ENCODE results near the gene TAS2R1.

Gene TAS2R1

DNA sequence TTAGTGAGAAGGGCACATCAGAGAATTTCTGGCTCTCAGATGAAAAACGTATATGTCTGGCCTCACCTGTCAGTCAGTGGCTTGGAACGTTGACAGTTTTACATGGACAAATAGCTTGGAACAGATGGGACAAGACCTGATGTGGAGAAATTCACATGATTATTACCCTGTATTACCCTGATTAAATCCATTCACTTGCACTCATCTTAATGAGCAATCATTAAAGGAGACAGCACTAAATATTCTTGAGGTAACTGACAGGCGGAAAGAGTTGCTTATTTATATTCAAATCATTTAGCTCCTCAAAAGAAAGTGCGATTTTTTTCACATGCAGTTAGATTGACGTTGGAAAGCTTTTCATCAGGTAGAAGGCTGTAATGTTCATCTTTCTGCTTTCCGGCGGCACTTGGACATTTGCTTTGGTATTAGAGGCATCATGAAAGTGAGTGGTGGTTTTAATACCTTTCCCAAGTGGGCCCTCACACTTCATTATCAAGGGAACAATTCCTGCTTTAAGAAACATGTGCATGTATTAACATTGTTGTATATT, 11.7 kb upstream of the TAS2R1 start:
- no peaks in the 10 kb centered on the region for H3K4me1 Mint-ChIP-seq
- H3K9me3 Mint-ChIP-seq, result peaks cover 8% of the 10 kb centered on the region
- DNase-seq (ENCODE audit: low spot score in 2 of 2), result no peak
- no peak overlapping the region for H3K27ac Mint-ChIP-seq
- ATAC-seq (ENCODE audit: low read depth), result no peak
- H3K4me3 Mint-ChIP-seq, result no peak overlapping the region
- no peaks in the 10 kb centered on the region for H3K27me3 Mint-ChIP-seq
- H3K36me3 Mint-ChIP-seq, result no peaks in the 10 kb centered on the region

GRCh38 chr5:9632495-9632894, 2.3 kb upstream of the TAS2R1 start:
- peaks cover 19% of the 10 kb centered on the region for H3K9me3 Mint-ChIP-seq
- H3K36me3 Mint-ChIP-seq, result no peaks in the 10 kb centered on the region
- no peaks in the 10 kb centered on the region for H3K4me1 Mint-ChIP-seq
- H3K27me3 Mint-ChIP-seq, result no peaks in the 10 kb centered on the region
- DNase-seq (ENCODE audit: low spot score in 2 of 2) (no peak), ATAC-seq (ENCODE audit: low read depth) (no peak)
- H3K27ac Mint-ChIP-seq, result no peak overlapping the region
- no peak overlapping the region for H3K4me3 Mint-ChIP-seq

DNA sequence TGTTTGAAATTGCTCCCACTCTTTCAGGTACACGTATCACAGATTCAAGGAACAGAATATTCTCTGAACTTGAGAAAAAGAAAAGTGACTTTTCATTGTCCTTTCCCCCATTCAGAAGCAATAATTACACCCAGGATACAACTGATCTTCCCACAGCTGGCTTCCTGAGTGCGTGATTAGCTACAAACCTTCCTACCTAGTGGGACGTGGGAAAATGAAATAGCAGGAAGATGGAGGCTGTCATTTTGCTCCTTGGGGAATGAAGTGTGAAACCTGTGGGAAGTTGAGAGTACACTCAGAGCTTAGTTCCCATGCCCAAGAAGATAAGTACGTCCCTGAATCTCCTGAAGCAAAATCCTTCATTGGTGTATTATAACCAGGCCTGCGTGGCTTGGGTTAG, 2.6 kb downstream of the TAS2R1 start:
- Mint-ChIP-seq H3K9me3 (peaks cover 5% of the 10 kb centered on the region), H3K27me3 (no peaks in the 10 kb centered on the region), H3K4me3 (no peak overlapping the region), H3K27ac (no peak overlapping the region), H3K36me3 (no peaks in the 10 kb centered on the region), H3K4me1 (no peaks in the 10 kb centered on the region)
- no peak for ATAC-seq (ENCODE audit: low read depth)
- DNase-seq (ENCODE audit: low spot score in 2 of 2), result no peak

DNA sequence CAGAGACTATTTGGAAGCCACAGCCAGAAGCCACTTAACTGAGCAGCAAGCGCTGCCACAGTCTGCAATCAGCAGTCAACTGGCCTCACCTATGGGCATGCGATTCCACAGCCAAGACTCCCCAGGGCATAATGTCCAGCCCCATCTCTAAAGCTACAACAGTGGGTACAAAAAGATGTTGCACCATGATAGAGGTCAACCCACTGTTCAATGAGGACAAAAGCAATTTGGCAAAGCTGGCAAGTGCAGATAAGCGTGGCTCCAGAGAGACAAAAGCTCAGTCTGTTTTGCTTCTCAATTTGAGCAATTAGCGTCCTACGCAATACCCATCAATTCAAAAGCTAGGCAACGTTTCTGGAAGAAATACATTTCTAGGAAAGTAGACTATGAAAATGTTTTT, 3.2 kb downstream of the TAS2R1 start:
- no peak overlapping the region for H3K27ac Mint-ChIP-seq

GRCh38 chr5:9625731-9626130, 4.4 kb downstream of the TAS2R1 start:
- Mint-ChIP-seq H3K4me1 (no peaks in the 10 kb centered on the region), H3K9me3 (peaks cover 5% of the 10 kb centered on the region), H3K36me3 (no peaks in the 10 kb centered on the region), H3K27me3 (no peaks in the 10 kb centered on the region), H3K27ac (no peak overlapping the region), H3K4me3 (no peak overlapping the region)
- ATAC-seq (ENCODE audit: low read depth) (no peak), DNase-seq (ENCODE audit: low spot score in 2 of 2) (no peak)

More for the DNA sequence above, 3.2 kb downstream of the TAS2R1 start:
- Mint-ChIP-seq H3K4me3 (no peak overlapping the region), H3K36me3 (no peaks in the 10 kb centered on the region), H3K9me3 (peaks cover 5% of the 10 kb centered on the region), H3K27me3 (no peaks in the 10 kb centered on the region), H3K4me1 (no peaks in the 10 kb centered on the region)
- no peak for ATAC-seq (ENCODE audit: low read depth)
- DNase-seq (ENCODE audit: low spot score in 2 of 2), result no peak

GRCh38 chr5:9625286-9625685, 4.9 kb downstream of the TAS2R1 start:
- H3K27ac Mint-ChIP-seq, result no peak overlapping the region

DNA sequence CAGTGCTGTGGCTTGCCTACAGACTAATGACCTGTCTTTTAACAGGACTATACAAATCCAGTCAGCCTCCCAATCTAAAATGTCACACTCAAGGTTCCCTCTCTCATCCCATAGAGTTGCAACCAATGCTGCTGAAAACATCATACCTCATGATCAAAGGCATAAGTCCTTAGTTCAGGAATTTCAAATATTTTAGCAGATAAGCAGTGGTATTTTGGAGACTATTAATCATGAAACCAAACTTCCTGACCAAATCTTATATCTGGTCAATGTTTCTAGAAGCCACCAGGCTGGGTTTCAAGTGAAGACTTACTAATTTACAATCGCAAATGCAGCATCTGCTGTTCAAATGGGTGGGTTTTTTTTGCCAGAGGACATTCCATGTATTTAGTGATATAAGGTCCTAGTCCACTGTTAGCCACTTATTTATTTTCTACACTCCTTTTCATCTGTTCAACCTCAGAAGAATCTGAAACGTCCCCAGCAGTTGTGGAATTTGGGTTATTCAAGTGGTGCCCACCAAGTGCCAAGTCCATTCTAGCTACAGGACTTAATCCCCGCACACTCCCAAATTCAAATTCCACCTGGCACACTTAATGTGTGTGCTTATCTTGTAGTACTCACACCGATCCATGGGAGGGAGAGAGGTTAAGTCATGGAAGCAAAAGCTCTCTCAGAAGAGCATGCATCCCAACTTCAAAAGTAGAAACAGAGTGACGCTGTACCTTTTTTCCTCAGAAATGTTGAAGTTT, 5.8 kb downstream of the TAS2R1 start:
- no peak overlapping the region for H3K4me3 Mint-ChIP-seq
- no peaks in the 10 kb centered on the region for H3K4me1 Mint-ChIP-seq
- peaks cover 5% of the 10 kb centered on the region for H3K9me3 Mint-ChIP-seq
- no peaks in the 10 kb centered on the region for H3K36me3 Mint-ChIP-seq
- no peaks in the 10 kb centered on the region for H3K27me3 Mint-ChIP-seq
- no peak overlapping the region for H3K27ac Mint-ChIP-seq
- ATAC-seq (ENCODE audit: low read depth), result no peak
- DNase-seq (ENCODE audit: low spot score in 2 of 2), result no peak

More at GRCh38 chr5:9625286-9625685, 4.9 kb downstream of the TAS2R1 start:
- Mint-ChIP-seq H3K36me3 (no peaks in the 10 kb centered on the region), H3K4me1 (no peaks in the 10 kb centered on the region), H3K4me3 (no peak overlapping the region), H3K27me3 (no peaks in the 10 kb centered on the region), H3K9me3 (peaks cover 5% of the 10 kb centered on the region)
- ATAC-seq (ENCODE audit: low read depth), result no peak
- DNase-seq (ENCODE audit: low spot score in 2 of 2), result no peak

- Mint-ChIP-seq H3K36me3 (no peaks in the 10 kb centered on the region), H3K27ac (no peak overlapping the region), H3K9me3 (peaks cover 4% of the 10 kb centered on the region), H3K4me1 (no peaks in the 10 kb centered on the region), H3K4me3 (no peak overlapping the region), H3K27me3 (no peaks in the 10 kb centered on the region)
- DNase-seq (ENCODE audit: low spot score in 2 of 2) (no peak), ATAC-seq (ENCODE audit: low read depth) (no peak)
Measured at GRCh38 chr5:9623661-9624060, 6.5 kb downstream of the TAS2R1 start.

DNA sequence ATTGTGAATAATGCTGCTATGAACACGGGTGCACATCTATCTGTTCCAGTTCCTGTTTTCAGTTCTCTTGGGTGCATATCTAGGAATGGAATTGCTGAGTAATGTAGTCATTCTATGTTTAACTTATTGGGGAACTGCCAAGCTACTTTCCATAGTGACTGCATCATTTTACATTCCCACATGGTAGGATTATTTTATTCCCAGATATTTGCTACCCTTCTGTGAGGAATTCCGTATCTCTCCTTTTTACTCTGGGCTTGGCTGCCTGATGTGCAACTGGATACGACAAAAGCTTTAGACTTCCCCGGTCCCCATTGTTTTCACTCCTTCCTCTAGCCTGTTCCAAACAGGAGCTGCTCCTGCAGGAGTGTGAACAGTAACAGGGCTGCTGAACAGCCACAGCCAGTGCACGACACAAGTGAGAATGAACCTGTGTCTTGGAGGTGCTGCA, 7.2 kb downstream of the TAS2R1 start:
- no peaks in the 10 kb centered on the region for H3K4me1 Mint-ChIP-seq
- H3K27ac Mint-ChIP-seq, result no peak overlapping the region
- H3K9me3 Mint-ChIP-seq, result peaks cover 4% of the 10 kb centered on the region
- DNase-seq (ENCODE audit: low spot score in 2 of 2), result no peak
- no peaks in the 10 kb centered on the region for H3K27me3 Mint-ChIP-seq
- no peaks in the 10 kb centered on the region for H3K36me3 Mint-ChIP-seq
- no peak for ATAC-seq (ENCODE audit: low read depth)
- H3K4me3 Mint-ChIP-seq, result no peak overlapping the region

- Mint-ChIP-seq H3K27me3 (no peaks in the 10 kb centered on the region), H3K36me3 (no peaks in the 10 kb centered on the region), H3K4me1 (no peaks in the 10 kb centered on the region), H3K9me3 (peaks cover 4% of the 10 kb centered on the region), H3K4me3 (no peak overlapping the region), H3K27ac (no peak overlapping the region)
- ATAC-seq (ENCODE audit: low read depth) (no peak), DNase-seq (ENCODE audit: low spot score in 2 of 2) (no peak)
Measured at GRCh38 chr5:9621379-9621903, 8.7 kb downstream of the TAS2R1 start.

DNA sequence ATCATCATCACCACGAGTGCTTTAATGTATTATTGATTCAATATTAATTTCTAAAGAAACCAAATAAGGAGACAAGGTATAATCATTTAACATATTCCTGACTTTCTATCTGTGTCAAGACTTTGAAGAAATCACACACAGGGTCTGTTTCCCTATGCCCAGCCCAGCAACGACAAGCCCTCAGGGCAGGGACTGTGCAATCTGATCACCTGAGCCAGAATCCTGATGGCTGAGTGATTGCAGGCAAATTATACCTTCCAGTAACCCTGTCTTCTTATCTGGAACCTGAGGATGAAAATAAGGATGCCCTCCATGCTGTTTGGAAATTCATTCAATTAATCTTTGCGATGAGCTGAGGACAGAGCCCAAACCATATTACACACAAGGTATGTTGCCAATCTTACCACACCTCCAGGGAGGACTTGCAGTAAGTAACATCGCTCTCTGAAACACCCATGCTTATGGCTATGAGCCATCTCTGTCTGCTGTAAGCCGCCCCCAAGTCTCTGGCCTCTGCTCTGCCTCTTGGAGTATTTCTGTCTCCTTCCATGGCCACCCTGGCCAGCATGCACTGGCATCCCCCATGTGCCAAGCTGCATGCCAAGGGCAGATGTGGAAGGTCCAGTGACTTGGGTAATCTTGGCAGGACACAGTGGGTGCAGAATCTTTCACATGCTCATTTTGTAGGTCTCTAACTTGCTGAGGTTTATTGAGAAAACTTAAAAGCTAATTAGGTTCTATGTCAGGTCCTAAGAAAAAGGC, 10.6 kb downstream of the TAS2R1 start:
- H3K36me3 Mint-ChIP-seq, result no peaks in the 10 kb centered on the region
- H3K4me3 Mint-ChIP-seq, result no peak overlapping the region
- no peaks in the 10 kb centered on the region for H3K4me1 Mint-ChIP-seq
- no peak for ATAC-seq (ENCODE audit: low read depth)
- H3K27me3 Mint-ChIP-seq, result no peaks in the 10 kb centered on the region
- no peak for DNase-seq (ENCODE audit: low spot score in 2 of 2)
- H3K9me3 Mint-ChIP-seq, result peaks cover 7% of the 10 kb centered on the region
- H3K27ac Mint-ChIP-seq, result no peak overlapping the region

DNA sequence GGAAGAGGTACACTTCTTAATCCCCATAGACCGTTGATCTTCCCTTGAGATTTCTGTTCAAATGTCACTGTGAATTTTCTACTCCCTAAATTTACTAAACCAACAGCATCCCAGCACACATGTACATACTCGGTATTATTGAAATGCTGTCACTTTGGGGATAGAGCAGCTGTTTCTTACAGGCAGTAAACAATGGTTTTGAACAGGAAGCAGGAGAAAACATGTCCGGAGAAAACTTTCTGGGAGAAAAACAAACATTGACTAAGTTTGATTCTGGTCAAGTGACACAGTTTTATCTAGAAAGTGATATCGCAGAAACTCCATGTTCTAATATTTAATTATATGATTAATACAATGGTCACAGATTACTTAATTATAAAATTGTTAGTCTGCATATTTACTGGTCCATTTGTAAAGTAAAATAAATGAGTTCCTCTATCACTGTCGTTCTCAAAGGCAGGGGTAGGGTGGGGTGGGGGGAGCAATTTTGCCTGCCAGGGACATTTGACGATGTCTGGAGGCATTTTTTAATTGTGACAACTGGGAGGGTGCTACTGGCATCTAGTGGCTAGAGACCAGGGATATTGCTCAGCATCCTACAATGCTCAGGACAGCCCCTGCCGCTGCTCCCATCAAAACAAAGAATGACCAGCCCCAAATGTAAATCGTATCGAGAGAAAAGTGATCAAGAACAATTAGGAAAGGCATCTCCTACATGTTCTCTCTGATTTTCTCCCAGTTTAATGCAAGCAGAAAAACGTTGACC, 12.2 kb downstream of the TAS2R1 start:
- Mint-ChIP-seq H3K27ac (no peak overlapping the region), H3K9me3 (peaks cover 6% of the 10 kb centered on the region), H3K4me3 (no peak overlapping the region), H3K4me1 (no peaks in the 10 kb centered on the region), H3K36me3 (no peaks in the 10 kb centered on the region), H3K27me3 (no peaks in the 10 kb centered on the region)
- ATAC-seq (ENCODE audit: low read depth) (no peak), DNase-seq (ENCODE audit: low spot score in 2 of 2) (no peak)

GRCh38 chr5:9617221-9617620, 12.9 kb downstream of the TAS2R1 start:
- Mint-ChIP-seq H3K27me3 (no peaks in the 10 kb centered on the region), H3K4me3 (no peak overlapping the region), H3K9me3 (peaks cover 7% of the 10 kb centered on the region), H3K4me1 (no peaks in the 10 kb centered on the region), H3K36me3 (no peaks in the 10 kb centered on the region), H3K27ac (no peak overlapping the region)
- no peak for DNase-seq (ENCODE audit: low spot score in 2 of 2)
- ATAC-seq (ENCODE audit: low read depth), result no peak

GRCh38 chr5:9615331-9615730, 14.8 kb downstream of the TAS2R1 start:
- Mint-ChIP-seq H3K9me3 (peaks cover 14% of the 10 kb centered on the region), H3K36me3 (no peaks in the 10 kb centered on the region), H3K27me3 (no peaks in the 10 kb centered on the region), H3K4me1 (no peaks in the 10 kb centered on the region), H3K4me3 (no peak overlapping the region), H3K27ac (no peak overlapping the region)
- DNase-seq (ENCODE audit: low spot score in 2 of 2), result no peak
- ATAC-seq (ENCODE audit: low read depth), result no peak
